Effector CD8-positive, alpha-beta T cell (primary cell): ENCODE measurements around the gene FAM3C.
A peak's percentile ranks its signal among the peaks of the same experiment; 100 is the strongest.

Experiments used
- DNase-seq: peaks from one replicate; lab custom pipeline; 2025; lab: John Stamatoyannopoulos, UW

Gene FAM3C

GRCh38 chr7:121410829-121411596 is 14.9 kb upstream of the FAM3C start:
- DNase-seq, result no peak

- DNase-seq, result no peak
Observed at GRCh38 chr7:121406944-121407343, 10.8 kb upstream of the FAM3C start.

- DNase-seq, result no peak
Observed at GRCh38 chr7:121406461-121406860, 10.4 kb upstream of the FAM3C start.

GRCh38 chr7:121404348-121404747 is 8.2 kb upstream of the FAM3C start:
- no peak for DNase-seq

- DNase-seq, result no peak
Observed at GRCh38 chr7:121402701-121403100, 6.6 kb upstream of the FAM3C start.

GRCh38 chr7:121401896-121402295 is 5.8 kb upstream of the FAM3C start:
- no peak for DNase-seq

GRCh38 chr7:121398246-121398645 is 2.1 kb upstream of the FAM3C start:
- no peak for DNase-seq

GRCh38 chr7:121397822-121398221 is 1.7 kb upstream of the FAM3C start:
- DNase-seq, result no peak

GRCh38 chr7:121397361-121397760 is 1.3 kb upstream of the FAM3C start:
- no peak for DNase-seq

- peak; percentile 33 for DNase-seq
Observed at GRCh38 chr7:121395494-121395960, 581 bp downstream of the FAM3C start.

- DNase-seq, result no peak
Observed at GRCh38 chr7:121394709-121395140, 1.4 kb downstream of the FAM3C start.

GRCh38 chr7:121393005-121393366 is 3.1 kb downstream of the FAM3C start:
- DNase-seq, result no peak

GRCh38 chr7:121392277-121393004 is 3.7 kb downstream of the FAM3C start:
- no peak for DNase-seq

GRCh38 chr7:121391686-121392085 is 4.4 kb downstream of the FAM3C start:
- no peak for DNase-seq

GRCh38 chr7:121390617-121391016 is 5.5 kb downstream of the FAM3C start:
- DNase-seq, result no peak

GRCh38 chr7:121390109-121390508 is 6.0 kb downstream of the FAM3C start:
- no peak for DNase-seq

- DNase-seq, result no peak
Observed at GRCh38 chr7:121388950-121389349, 7.2 kb downstream of the FAM3C start.

- no peak for DNase-seq
Observed at GRCh38 chr7:121385800-121386179, 10.3 kb downstream of the FAM3C start.

- DNase-seq, result no peak
Observed at GRCh38 chr7:121385056-121385799, 10.9 kb downstream of the FAM3C start.

GRCh38 chr7:121384265-121384664 is 11.8 kb downstream of the FAM3C start:
- DNase-seq, result no peak

- DNase-seq, result no peak
Observed at GRCh38 chr7:121383235-121383910, 12.7 kb downstream of the FAM3C start.

GRCh38 chr7:121382473-121382872 is 13.6 kb downstream of the FAM3C start:
- no peak for DNase-seq
